VCaP (cell line): ENCODE results near the gene PPARD.

Experiments
- H3K27ac ChIP-seq: fragments of 450-650 bp; 2 replicates; pipeline ENCODE4 v1.5.1; 2017
- CTCF ChIP-seq: fragments of 450-650 bp; conservative IDR thresholded peaks from 2 replicates; pipeline ENCODE4 v1.5.1; 2017; ENCODE audit warnings: mild to moderate bottlenecking, moderate library complexity

Gene PPARD

GRCh38 chr6:35411066-35411465 is 68.7 kb downstream of the PPARD start:
- no peak for TF ChIP-seq CTCF
- H3K27ac ChIP-seq, result no peak overlapping the region

- H3K27ac ChIP-seq, result no peak overlapping the region
Observed at GRCh38 chr6:35412102-35412501, 69.7 kb downstream of the PPARD start.

GRCh38 chr6:35413911-35414310 is 71.6 kb downstream of the PPARD start:
- peak overlapping the region; percentile 84 for H3K27ac ChIP-seq
- TF ChIP-seq CTCF, result no peak

More at GRCh38 chr6:35412102-35412501, 69.7 kb downstream of the PPARD start:
- no peak for TF ChIP-seq CTCF

GRCh38 chr6:35415065-35415891 is 72.9 kb downstream of the PPARD start:
- peak overlapping the region; percentile 84 for H3K27ac ChIP-seq
- peak; percentile 70 for TF ChIP-seq CTCF

- no peak for TF ChIP-seq CTCF
- peak overlapping the region; percentile 84 for H3K27ac ChIP-seq
Observed at GRCh38 chr6:35417979-35418661, 75.8 kb downstream of the PPARD start.

- no peak overlapping the region for H3K27ac ChIP-seq
- TF ChIP-seq CTCF, result no peak
Observed at GRCh38 chr6:35419417-35419816, 77.1 kb downstream of the PPARD start.

GRCh38 chr6:35419961-35420360 is 77.6 kb downstream of the PPARD start:
- TF ChIP-seq CTCF, result no peak
- H3K27ac ChIP-seq, result no peak overlapping the region
